GM21717 (cell line): Measurements from ENCODE around the gene SLC2A11.

Experiments used
- ATAC-seq: cut with Tn5 transposase; IDR thresholded peaks from one replicate; pipeline ENCODE4 v1.9.1; 2021; ENCODE audit warnings: mild to moderate bottlenecking, moderate library complexity; ENCODE audit not compliant: unreplicated experiment

SLC2A11 gene, protein sequence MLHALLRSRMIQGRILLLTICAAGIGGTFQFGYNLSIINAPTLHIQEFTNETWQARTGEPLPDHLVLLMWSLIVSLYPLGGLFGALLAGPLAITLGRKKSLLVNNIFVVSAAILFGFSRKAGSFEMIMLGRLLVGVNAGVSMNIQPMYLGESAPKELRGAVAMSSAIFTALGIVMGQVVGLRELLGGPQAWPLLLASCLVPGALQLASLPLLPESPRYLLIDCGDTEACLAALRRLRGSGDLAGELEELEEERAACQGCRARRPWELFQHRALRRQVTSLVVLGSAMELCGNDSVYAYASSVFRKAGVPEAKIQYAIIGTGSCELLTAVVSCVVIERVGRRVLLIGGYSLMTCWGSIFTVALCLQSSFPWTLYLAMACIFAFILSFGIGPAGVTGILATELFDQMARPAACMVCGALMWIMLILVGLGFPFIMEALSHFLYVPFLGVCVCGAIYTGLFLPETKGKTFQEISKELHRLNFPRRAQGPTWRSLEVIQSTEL

GRCh38 chr22:23857606-23858483 lies at the start of gene SLC2A11:
SLC2A11 (plus strand) TSS chr22:23857875; CDS start chr22:23858000, 125 bp downstream.
- peak; percentile 79 for ATAC-seq

- no peak for ATAC-seq
Observed at GRCh38 chr22:23812378-23812777, 45.3 kb upstream of the SLC2A11 start.

- ATAC-seq, result no peak
Observed at GRCh38 chr22:23815541-23816155, 42.0 kb upstream of the SLC2A11 start.

DNA sequence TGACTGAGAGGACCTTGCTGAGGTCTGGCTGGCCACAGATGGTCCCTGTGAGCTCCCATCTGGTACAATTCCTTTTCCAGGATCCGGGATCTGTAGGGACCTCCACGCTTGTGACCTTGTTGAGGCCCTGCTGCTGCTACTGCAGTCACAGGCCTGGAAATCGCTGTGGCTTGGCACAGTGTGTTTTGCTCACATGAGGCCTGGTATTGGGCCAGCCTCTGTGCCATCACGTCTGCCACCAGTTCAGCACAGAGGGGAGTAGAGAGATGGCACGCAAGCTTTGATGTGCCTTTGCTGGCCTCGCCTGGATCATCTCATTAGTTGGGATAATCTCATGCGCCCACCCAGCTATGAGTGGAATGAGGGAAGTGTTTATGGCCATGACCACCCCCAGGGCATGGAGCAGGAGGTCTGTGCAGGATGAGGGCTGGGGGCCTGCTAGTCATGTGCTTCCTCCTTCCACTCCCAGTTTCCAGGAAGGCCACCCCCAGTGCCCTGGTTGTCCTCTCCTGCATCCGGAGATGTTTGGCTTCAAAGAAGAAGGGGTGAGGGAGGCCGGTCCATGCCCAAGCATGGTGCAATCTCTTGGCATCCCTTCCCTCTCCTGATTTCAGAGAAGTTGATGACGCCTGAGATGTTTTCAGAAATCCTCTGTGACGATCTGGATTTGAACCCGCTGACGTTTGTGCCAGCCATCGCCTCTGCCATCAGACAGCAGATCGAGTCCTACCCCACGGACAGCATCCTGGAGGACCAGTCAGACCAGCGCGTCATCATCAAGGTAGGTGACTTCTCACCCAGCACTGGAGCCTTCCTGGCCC lies 41.3 kb upstream of the SLC2A11 start:
- ATAC-seq, result no peak

- ATAC-seq, result no peak
Observed at GRCh38 chr22:23817146-23817545, 40.5 kb upstream of the SLC2A11 start.

DNA sequence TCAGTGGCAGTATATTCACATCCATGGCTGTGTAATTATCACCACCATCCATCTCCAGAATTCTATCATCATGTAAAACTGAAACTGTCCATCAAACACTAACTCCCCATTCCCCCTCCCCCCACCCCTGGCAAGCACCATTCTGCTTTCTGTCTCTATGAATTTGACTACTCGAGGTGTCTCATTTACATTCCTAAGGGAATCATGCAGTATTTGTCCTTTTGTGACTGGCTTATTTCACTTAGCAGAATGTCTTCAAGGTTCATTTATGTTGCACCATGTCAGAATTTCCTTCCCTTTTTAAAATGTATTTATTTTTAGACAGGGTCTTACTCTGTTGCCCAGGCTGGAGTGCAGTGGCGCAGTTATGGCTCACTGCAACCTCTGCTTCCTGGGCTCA lies 39.1 kb upstream of the SLC2A11 start:
- ATAC-seq, result no peak

- no peak for ATAC-seq
Observed at GRCh38 chr22:23820748-23821211, 36.9 kb upstream of the SLC2A11 start.

DNA sequence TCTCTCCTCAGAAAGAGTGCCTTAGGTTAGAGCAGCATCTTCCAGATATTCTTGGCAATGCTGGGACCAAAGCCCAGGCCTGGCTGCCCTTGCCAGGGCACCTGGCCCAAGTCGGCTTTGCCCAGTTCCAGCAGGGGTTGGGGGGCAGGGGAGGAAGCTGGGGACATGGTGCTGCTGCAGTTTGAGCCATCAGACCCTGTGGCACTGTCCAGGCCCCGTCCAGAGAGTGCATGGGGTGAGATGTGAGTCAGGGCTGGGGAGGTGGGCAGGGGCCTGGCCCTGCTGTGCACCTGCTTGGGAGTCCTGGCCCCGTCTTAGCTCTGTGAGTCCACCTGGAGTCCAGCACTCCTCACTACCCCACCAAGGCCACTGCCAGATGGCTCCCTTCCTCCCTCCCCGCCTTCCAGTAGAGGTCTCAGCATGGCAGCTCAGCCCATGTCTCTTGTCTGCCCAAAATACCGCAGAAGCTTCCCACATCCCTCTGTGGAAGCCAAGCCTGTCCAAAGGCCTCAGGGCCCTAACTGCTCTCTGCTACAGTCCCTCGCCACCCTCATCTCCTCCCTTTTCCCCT lies 35.5 kb upstream of the SLC2A11 start:
- ATAC-seq, result no peak

DNA sequence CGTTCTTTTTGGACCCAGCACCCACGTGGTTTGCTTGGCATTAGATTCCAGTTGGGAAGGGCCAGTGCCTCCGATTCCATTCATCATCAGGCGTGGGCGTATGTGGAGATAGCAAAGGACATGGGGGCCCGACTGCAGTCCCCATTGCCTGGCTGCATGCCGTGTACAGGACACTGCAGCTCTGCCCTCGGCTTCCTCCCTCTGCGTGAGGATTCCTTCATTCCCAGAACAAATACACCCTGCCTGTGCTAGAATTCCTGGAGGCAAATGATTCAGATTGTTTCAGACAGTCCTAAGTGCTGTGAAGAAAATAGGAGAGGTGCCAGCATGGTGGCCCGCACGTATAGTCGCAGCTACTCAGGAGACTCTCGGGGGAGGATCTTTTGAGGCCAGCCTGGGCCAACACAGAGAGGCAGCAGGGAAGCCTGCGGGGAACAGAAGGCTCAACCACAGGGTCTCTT lies 34.3 kb upstream of the SLC2A11 start:
- ATAC-seq, result no peak

DNA sequence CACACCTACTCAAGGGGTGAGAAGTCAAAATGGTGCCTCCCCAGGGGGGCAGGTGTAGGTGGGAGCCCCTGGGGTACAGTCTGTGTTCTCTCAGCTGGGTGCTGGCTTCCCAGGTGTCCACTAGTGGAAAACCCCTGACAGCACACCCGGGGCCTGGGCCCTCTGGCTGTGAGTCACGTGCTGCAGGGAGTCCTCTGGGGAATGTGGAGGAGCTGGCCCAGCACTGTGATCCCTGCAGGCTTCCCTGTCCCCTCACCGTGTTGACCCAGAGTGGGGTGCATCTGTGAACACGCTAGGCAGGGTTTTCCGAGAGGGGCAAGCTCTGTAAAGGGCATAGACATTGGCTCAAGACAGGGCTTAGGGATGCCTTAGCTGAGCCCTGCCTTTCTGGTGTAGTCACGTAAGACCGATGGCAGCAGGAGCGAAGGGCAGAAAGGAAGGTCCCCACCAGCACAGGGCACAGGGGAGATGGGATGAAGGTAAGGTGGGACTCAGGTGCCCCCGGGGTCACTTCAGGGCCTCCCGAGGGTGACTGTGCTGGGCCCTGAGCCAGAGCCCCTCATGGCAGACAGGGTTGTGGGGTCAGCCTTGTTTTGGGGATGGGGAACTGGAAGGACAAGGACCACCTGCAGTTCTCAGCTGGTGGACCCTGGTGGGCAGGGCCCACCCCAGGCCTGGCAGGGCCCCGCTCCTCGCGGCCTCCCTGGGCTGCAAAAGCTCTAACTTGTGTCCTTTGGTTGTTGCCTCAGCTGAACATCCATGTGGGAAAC lies 33.0 kb upstream of the SLC2A11 start:
- ATAC-seq, result no peak

DNA sequence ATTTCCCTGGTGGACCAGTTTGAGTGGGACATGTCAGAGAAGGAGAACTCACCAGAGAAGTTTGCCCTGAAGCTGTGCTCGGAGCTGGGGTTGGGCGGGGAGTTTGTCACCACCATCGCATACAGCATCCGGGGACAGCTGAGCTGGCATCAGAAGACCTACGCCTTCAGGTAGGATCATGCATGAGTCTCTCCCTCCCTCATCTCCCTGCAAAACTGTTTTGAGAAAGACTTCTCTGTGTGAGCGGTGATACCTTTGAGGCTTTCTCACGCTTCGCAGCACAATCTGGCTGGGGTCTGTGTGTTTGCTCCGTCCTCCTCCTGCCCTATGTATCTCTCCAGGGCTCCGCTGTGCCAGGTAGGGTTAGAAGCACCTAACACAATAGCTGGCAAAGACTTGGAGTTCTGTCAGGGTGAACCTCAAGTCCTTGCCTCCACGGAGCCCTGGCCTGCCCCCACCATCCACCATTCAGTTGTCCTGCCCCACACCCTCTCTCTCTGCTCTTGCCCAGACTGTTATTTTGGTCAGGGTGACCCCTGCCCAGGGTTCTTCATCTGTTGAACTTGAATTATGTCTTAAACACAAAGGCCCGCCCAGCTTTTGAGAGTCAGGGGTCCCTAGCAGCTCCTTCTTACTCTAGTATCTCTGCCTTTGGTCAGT lies 32.3 kb upstream of the SLC2A11 start:
- no peak for ATAC-seq

GRCh38 chr22:23826510-23827350 lies 30.9 kb upstream of the SLC2A11 start:
- no peak for ATAC-seq

GRCh38 chr22:23827351-23827995 lies 30.2 kb upstream of the SLC2A11 start:
- no peak for ATAC-seq

GRCh38 chr22:23828800-23829680 lies 28.6 kb upstream of the SLC2A11 start:
- ATAC-seq, result no peak

GRCh38 chr22:23829845-23830372 lies 27.8 kb upstream of the SLC2A11 start:
- no peak for ATAC-seq

GRCh38 chr22:23831261-23831660 lies 26.4 kb upstream of the SLC2A11 start:
- no peak for ATAC-seq
